Upper lobe of left lung (tissue), 6 donors: ENCODE results near the gene ICAM1. TPM values are rescaled to one million over a fixed set of nuclear protein-coding genes. Genes with fewer than 3 reads are reported as not detected.

Experiments
- ATAC-seq, 2 donors: fragments of 200-7000 bp; cut with Tn5 transposase; one replicate each; pipeline ENCODE4 v1.9.1; 2022; ENCODE audit warnings: mild to moderate bottlenecking in 2 of 2, moderate library complexity in 2 of 2; ENCODE audit not compliant: low FRiP score in 2 of 2
- DNase-seq, 2 donors: peaks; one replicate each; pipeline ENCODE4 v3.0.0-alpha.2; 2019 to 2020
- H3K27ac ChIP-seq, 4 donors: fragments of 200-600 bp; sonication (generic); one replicate each; pipeline ENCODE4 v1.5.1; 2016 to 2019
- H3K27me3 ChIP-seq, 4 donors: fragments of 200-600 bp; sonication (generic); one replicate each; pipeline ENCODE4 v1.5.1; 2017 to 2019
- H3K36me3 ChIP-seq, 4 donors: fragments of 200-600 bp; sonication (generic); one replicate each; pipeline ENCODE4 v1.5.1; 2016 to 2019
- H3K4me1 ChIP-seq, 4 donors: fragments of 200-600 bp; sonication (generic); one replicate each; pipeline ENCODE4 v1.5.1; 2018 to 2019
- H3K4me3 ChIP-seq, 4 donors: fragments of 200-600 bp; sonication (generic); one replicate each; pipeline ENCODE4 v1.5.1; 2017 to 2019; ENCODE audit warnings: mild to moderate bottlenecking in 2 of 4, moderate library complexity in 1 of 4
- H3K9me3 ChIP-seq, 4 donors: fragments of 200-600 bp; sonication (generic); one replicate each; pipeline ENCODE4 v1.5.1; 2018 to 2019
- CTCF ChIP-seq, 6 experiments: fragments of 450-650 bp in 4 of 6; fragments of 200-600 bp in 2 of 6; sonication (generic) in 2 of 6; IDR thresholded peaks; one replicate each; pipeline ENCODE4 v1.5.1; 2016 to 2019; ENCODE audit warnings: antibody characterized with exemption in 6 of 6
- EP300 ChIP-seq, 4 donors: sonication (generic); formaldehyde crosslinking; IDR thresholded peaks; one replicate each; pipeline ENCODE4 v1.5.1; 2017; ENCODE audit warnings: antibody characterized with exemption in 4 of 4, control low read depth in 2 of 4
- POLR2A ChIP-seq, 4 donors: fragments of 450-650 bp; IDR thresholded peaks; one replicate each; pipeline ENCODE4 v1.5.1; 2016 to 2017; ENCODE audit warnings: antibody characterized with exemption in 4 of 4, mild to moderate bottlenecking in 2 of 4
- POLR2AphosphoS5 ChIP-seq, 2 donors: sonication (generic); formaldehyde crosslinking; IDR thresholded peaks; one replicate each; pipeline ENCODE4 v1.5.1; 2017; ENCODE audit warnings: antibody characterized with exemption in 2 of 2
- WGBS, 2 donors: methylation state at CpG; one replicate each; pipeline ENCODE4 v1.1.5; 2017 to 2018; 5-methylcytosine and 5-hydroxymethylcytosine counted together
- total RNA-seq, 6 donors: library from RNA; depleted of rRNA in 4 of 6; stranded (reverse); fragments of >200 nt in 4 of 6; gene quantifications; one replicate each; pipeline versions ENCODE4 v1.1.0 to v1.2.1, GENCODE V29; 2016 to 2021
- donor health status: DM: no; HTN: no; CAD: no; lungs with moderate emphysema.
- donor health status: DM: no; HTN: yes; CAD: no; lungs with severe emphysema.

Gene ICAM1
- total RNA-seq, 6 donors from 2014 or later, result 190 to 791 (median 356) TPM

GRCh38 chr19:10329555-10329954 lies 58.6 kb downstream of the ICAM1 start:
- TF ChIP-seq POLR2AphosphoS5 (IDR thresholded peaks at IDR 0.05) (no peak), CTCF (IDR thresholded peaks at IDR 0.05) (no peak), EP300 (IDR thresholded peaks at IDR 0.05) (no peak), POLR2A (IDR thresholded peaks at IDR 0.05) (no peak)
- ATAC-seq (no peak), DNase-seq (peak in 1 of 2 donors; percentile 54)
- Histone ChIP-seq H3K27me3 (no peaks in the 10 kb centered on the region), H3K27ac (no peak overlapping the region), H3K4me1 (peaks cover 15 to 31% (median 23%) of the 10 kb centered on the region in 4 donors), H3K36me3 (peaks cover 25 to 61% (median 57%) of the 10 kb centered on the region in 4 donors), H3K9me3 (no peaks in the 10 kb centered on the region), H3K4me3 (no peak overlapping the region)
- WGBS, 2 donors, result 94 to 96% methylated on average over 12 to 13 of the region's 13 CpGs

- DNase-seq (no peak), ATAC-seq (no peak)
- Histone ChIP-seq H3K9me3 (no peaks in the 10 kb centered on the region), H3K36me3 (peaks cover 16 to 33% (median 29%) of the 10 kb centered on the region in 4 donors), H3K27me3 (no peaks in the 10 kb centered on the region), H3K4me3 (peak overlapping the region; percentile 56 to 84 (median 63)), H3K4me1 (peaks cover 21 to 43% (median 25%) of the 10 kb centered on the region in 4 donors), H3K27ac (peak overlapping the region; percentile 86 to 90 (median 88))
- TF ChIP-seq POLR2A (IDR thresholded peaks at IDR 0.05) (no peak), CTCF (IDR thresholded peaks at IDR 0.05) (peak in 1 of 6 experiments; percentile 4), POLR2AphosphoS5 (IDR thresholded peaks at IDR 0.05) (no peak), EP300 (IDR thresholded peaks at IDR 0.05) (no peak)
- WGBS, 2 donors, result 34 to 52% methylated on average over 10 to 18 of the region's 18 CpGs
These were observed 61.4 kb downstream of the ICAM1 start for GRCh38 chr19:10332158-10332964.

GRCh38 chr19:10332965-10333757 lies 62.2 kb downstream of the ICAM1 start, which contains the start of gene RAVER1:
Gene RAVER1 (minus strand): TSS chr19:10333529. CDS start chr19:10333507, 22 bp downstream.
- DNase-seq (peak; percentile 97 to 98), ATAC-seq (peak; percentile 96 to 97)
- Histone ChIP-seq H3K27ac (peak within 1 kb of the TSS; percentile 86 to 90 (median 88)), H3K4me3 (peak within 1 kb of the TSS; percentile 56 to 84 (median 63)), H3K27me3 (no peaks in the 10 kb centered on the region), H3K36me3 (peaks cover 11 to 25% (median 21%) of the 10 kb centered on the region in 4 donors), H3K9me3 (no peaks in the 10 kb centered on the region), H3K4me1 (peaks cover 21 to 43% (median 25%) of the 10 kb centered on the region in 4 donors)
- WGBS, 2 donors, result 0 to 1% methylated on average over 11 to 26 of the region's 82 CpGs
- TF ChIP-seq POLR2A (IDR thresholded peaks at IDR 0.05), result peak in 3 of 4 donors; percentile 35 to 82 (median 72)
- peak; percentile 59 to 84 for TF ChIP-seq POLR2AphosphoS5 (IDR thresholded peaks at IDR 0.05)
- TF ChIP-seq EP300 (IDR thresholded peaks at IDR 0.05), result no peak
- peak in 2 of 6 experiments; percentile 4 to 5 for TF ChIP-seq CTCF (IDR thresholded peaks at IDR 0.05)

- 20 to 27% methylated on average over 1 to 38 of the region's 44 CpGs for WGBS, 2 donors
- Histone ChIP-seq H3K9me3 (no peaks in the 10 kb centered on the region), H3K27ac (peak overlapping the region; percentile 86 to 90 (median 88)), H3K4me3 (peak overlapping the region; percentile 56 to 84 (median 63)), H3K36me3 (peaks cover 3 to 17% (median 13%) of the 10 kb centered on the region in 4 donors), H3K4me1 (peaks cover 21 to 43% (median 25%) of the 10 kb centered on the region in 4 donors), H3K27me3 (no peaks in the 10 kb centered on the region)
- no peak for ATAC-seq
- no peak for DNase-seq
- TF ChIP-seq POLR2AphosphoS5 (IDR thresholded peaks at IDR 0.05), result peak in 1 of 2 donors; percentile 6
- no peak for TF ChIP-seq CTCF (IDR thresholded peaks at IDR 0.05)
- no peak for TF ChIP-seq EP300 (IDR thresholded peaks at IDR 0.05)
These were observed 63.1 kb downstream of the ICAM1 start for GRCh38 chr19:10333758-10334587.
